ENCODE results near the gene SYTL1. TPM values are rescaled to one million over a fixed set of nuclear protein-coding genes. Genes with fewer than 3 reads are reported as not detected.

SYTL1 gene
- total RNA-seq, 1 donor, result 44.3 TPM

GRCh38 chr1:27306892-27307761 is 34.7 kb upstream of the SYTL1 start:
- Histone ChIP-seq H3K4me3 (ENCODE audit: low read length) (no peak overlapping the region), H3K4me1 (ENCODE audit: insufficient read depth, low read length) (no peaks in the 10 kb centered on the region), H3K9me3 (ENCODE audit: low read depth, low read length) (no peaks in the 10 kb centered on the region), H3K27me3 (ENCODE audit: insufficient read depth, low read length) (no peaks in the 10 kb centered on the region)

DNA sequence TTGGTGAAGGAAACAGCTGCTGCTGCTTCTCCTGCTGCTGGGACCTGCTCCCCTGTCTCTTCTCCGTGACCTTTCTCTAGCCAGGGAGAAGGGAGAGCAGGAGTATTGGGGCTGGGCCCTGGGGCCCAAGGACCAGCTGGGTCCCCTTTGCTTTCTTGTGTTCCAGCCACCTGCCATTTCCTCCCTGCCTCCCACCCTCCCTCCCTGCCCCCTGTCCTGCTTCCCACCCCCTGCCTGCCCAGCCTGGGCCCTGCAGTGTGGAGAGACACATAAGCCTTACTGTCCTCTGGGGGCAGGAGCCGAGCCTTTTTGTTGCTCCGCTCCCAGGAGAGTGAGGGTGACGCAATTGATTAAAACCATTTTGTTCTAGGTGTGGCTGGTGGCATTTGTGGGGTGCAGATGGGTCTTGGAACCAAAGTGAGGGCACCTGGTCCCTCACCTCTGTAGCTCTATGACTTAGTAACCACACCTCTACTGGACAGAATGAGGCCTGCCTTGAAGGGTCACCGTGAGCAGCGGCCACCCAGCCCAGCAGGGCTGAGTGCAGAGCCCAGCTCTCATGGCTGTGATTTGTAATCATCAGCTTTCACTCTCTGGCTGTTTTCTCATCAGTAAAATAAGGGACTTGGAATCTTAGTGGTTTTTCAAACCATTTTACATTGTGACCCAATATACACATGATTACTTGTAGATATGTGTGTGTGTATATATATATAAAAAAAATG is 33.8 kb upstream of the SYTL1 start:
- no peaks in the 10 kb centered on the region for H3K27me3 ChIP-seq (ENCODE audit: insufficient read depth, low read length)
- H3K4me1 ChIP-seq (ENCODE audit: insufficient read depth, low read length), result no peaks in the 10 kb centered on the region
- no peak overlapping the region for H3K4me3 ChIP-seq (ENCODE audit: low read length)
- H3K9me3 ChIP-seq (ENCODE audit: low read depth, low read length), result no peaks in the 10 kb centered on the region

GRCh38 chr1:27314169-27314568 is 27.7 kb upstream of the SYTL1 start:
- Histone ChIP-seq H3K27me3 (ENCODE audit: insufficient read depth, low read length) (no peaks in the 10 kb centered on the region), H3K4me1 (ENCODE audit: insufficient read depth, low read length) (no peaks in the 10 kb centered on the region), H3K4me3 (ENCODE audit: low read length) (no peak overlapping the region), H3K9me3 (ENCODE audit: low read depth, low read length) (no peaks in the 10 kb centered on the region)

GRCh38 chr1:27314737-27315136 is 27.1 kb upstream of the SYTL1 start:
- H3K9me3 ChIP-seq (ENCODE audit: low read depth, low read length), result no peaks in the 10 kb centered on the region
- H3K27me3 ChIP-seq (ENCODE audit: insufficient read depth, low read length), result no peaks in the 10 kb centered on the region
- no peak overlapping the region for H3K4me3 ChIP-seq (ENCODE audit: low read length)
- no peaks in the 10 kb centered on the region for H3K4me1 ChIP-seq (ENCODE audit: insufficient read depth, low read length)

DNA sequence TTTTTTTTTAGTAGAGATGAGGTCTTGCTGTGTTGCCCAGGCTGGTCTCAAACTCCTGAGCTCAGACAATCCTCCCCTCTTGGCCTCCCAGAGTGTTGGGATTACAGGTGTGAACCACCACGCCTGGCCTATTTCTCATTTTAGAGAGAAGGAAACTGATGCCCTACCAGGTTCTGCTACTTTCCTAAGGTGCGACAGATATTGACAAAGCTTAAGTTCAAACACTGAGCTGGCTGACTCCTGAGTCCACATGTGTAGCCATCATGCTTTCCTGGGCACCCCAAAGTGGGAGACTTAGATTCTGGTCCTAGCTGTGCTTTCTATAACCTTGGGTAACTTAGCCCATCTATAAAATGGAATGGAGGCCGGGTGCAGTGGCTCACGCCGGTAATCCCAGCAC is 25.0 kb upstream of the SYTL1 start:
- H3K27me3 ChIP-seq (ENCODE audit: insufficient read depth, low read length), result no peaks in the 10 kb centered on the region
- peaks cover 4% of the 10 kb centered on the region for H3K4me1 ChIP-seq (ENCODE audit: insufficient read depth, low read length)
- no peaks in the 10 kb centered on the region for H3K9me3 ChIP-seq (ENCODE audit: low read depth, low read length)
- H3K4me3 ChIP-seq (ENCODE audit: low read length), result no peak overlapping the region

DNA sequence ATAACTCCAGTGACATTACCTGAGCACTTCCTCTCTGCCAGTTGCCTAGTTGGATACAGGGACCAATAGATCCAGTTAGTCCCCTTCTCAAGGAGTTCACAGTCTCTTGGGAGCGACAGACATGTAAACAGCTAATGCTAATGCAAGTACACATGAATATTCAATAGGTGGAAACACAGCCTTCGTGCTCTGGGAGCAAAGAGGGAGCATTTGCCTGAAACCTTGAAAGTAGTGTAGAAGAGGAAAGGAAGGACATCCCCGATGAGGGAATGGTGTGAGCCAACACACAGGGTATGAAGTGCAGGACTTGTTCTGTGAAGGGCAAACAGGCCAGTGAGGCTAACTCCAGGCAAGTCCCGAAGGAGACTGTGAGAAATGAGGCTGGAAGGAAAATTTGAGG is 23.7 kb upstream of the SYTL1 start:
- H3K4me3 ChIP-seq (ENCODE audit: low read length), result no peak overlapping the region
- H3K9me3 ChIP-seq (ENCODE audit: low read depth, low read length), result no peaks in the 10 kb centered on the region
- no peaks in the 10 kb centered on the region for H3K27me3 ChIP-seq (ENCODE audit: insufficient read depth, low read length)
- H3K4me1 ChIP-seq (ENCODE audit: insufficient read depth, low read length), result peaks cover 11% of the 10 kb centered on the region

- H3K27me3 ChIP-seq (ENCODE audit: insufficient read depth, low read length), result no peaks in the 10 kb centered on the region
- no peaks in the 10 kb centered on the region for H3K9me3 ChIP-seq (ENCODE audit: low read depth, low read length)
- no peak overlapping the region for H3K4me3 ChIP-seq (ENCODE audit: low read length)
- peaks cover 16% of the 10 kb centered on the region for H3K4me1 ChIP-seq (ENCODE audit: insufficient read depth, low read length)
Observed at GRCh38 chr1:27318596-27318995, 23.2 kb upstream of the SYTL1 start.

- H3K27me3 ChIP-seq (ENCODE audit: insufficient read depth, low read length), result no peaks in the 10 kb centered on the region
- peaks cover 32% of the 10 kb centered on the region for H3K4me1 ChIP-seq (ENCODE audit: insufficient read depth, low read length)
- peak within 1 kb of the TSS; percentile 97 for H3K4me3 ChIP-seq (ENCODE audit: low read length)
- H3K9me3 ChIP-seq (ENCODE audit: low read depth, low read length), result no peaks in the 10 kb centered on the region
Observed at GRCh38 chr1:27321813-27322568, 19.8 kb upstream of the SYTL1 start, which contains the start of gene TMEM222. Gene TMEM222 (plus strand): TSS chr1:27322163. CDS start chr1:27322198, 35 bp downstream.

DNA sequence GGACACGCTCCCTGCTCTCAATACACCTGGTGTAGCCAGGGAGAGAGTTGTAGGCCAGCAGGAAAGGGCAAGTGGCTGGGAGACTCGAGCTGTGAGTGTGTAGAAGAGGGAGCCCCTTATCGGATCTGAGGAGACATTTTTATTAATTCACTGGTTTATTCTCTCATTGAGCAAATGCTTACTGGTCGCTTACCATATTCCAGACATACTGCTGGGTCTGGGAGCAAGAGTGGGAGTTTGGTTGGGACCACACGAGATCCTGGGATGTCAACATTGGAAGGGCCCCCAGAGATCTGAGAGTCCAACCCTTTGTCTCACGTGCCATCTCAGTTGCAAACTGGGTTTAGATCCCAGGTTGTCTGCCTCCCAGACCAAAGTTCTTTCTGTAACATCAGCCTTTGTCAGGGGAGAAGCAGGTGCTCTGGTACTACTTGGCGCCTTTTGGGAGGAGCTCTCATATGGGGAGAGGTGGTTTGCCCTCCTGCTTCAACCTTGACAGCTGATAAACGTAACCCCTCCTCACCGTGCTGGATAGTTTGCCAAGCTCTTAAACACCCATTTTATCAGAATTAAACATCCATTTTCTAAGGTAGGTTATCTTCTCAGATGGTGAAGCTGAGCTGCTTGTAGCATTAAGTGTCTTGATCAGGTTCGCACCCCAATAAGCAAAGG is 19.1 kb upstream of the SYTL1 start:
- Histone ChIP-seq H3K27me3 (ENCODE audit: insufficient read depth, low read length) (no peaks in the 10 kb centered on the region), H3K4me1 (ENCODE audit: insufficient read depth, low read length) (peaks cover 32% of the 10 kb centered on the region), H3K4me3 (ENCODE audit: low read length) (peak overlapping the region; percentile 97), H3K9me3 (ENCODE audit: low read depth, low read length) (no peaks in the 10 kb centered on the region)

GRCh38 chr1:27325286-27325685 is 16.5 kb upstream of the SYTL1 start:
- Histone ChIP-seq H3K4me1 (ENCODE audit: insufficient read depth, low read length) (peaks cover 32% of the 10 kb centered on the region), H3K9me3 (ENCODE audit: low read depth, low read length) (no peaks in the 10 kb centered on the region), H3K4me3 (ENCODE audit: low read length) (no peak overlapping the region), H3K27me3 (ENCODE audit: insufficient read depth, low read length) (no peaks in the 10 kb centered on the region)

- H3K4me3 ChIP-seq (ENCODE audit: low read length), result no peak overlapping the region
- peaks cover 34% of the 10 kb centered on the region for H3K4me1 ChIP-seq (ENCODE audit: insufficient read depth, low read length)
Observed at GRCh38 chr1:27327964-27328363, 13.9 kb upstream of the SYTL1 start.

DNA sequence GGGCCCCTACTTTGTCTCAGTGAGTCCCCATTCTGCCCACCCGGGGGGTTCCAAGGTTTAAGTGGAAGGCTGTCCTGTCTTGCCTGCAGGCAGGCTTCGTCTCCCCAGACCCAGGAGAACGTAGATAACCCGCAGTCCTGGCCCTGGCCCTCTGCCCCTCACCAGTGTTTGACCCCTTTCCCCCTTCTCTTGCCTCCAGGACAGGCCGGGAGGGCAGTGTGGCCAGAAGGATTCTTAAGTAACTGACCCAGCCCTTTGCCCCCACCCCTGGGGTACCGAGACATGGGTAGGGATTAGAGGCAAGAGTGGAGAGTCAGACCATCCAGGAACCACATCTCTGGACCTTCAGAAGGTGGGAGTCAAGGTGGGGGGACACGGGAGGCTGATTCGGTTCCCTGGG is 11.0 kb upstream of the SYTL1 start:
- Histone ChIP-seq H3K27me3 (ENCODE audit: insufficient read depth, low read length) (no peaks in the 10 kb centered on the region), H3K4me1 (ENCODE audit: insufficient read depth, low read length) (peaks cover 23% of the 10 kb centered on the region), H3K4me3 (ENCODE audit: low read length) (no peak overlapping the region), H3K9me3 (ENCODE audit: low read depth, low read length) (no peaks in the 10 kb centered on the region)

More at GRCh38 chr1:27327964-27328363, 13.9 kb upstream of the SYTL1 start:
- H3K9me3 ChIP-seq (ENCODE audit: low read depth, low read length), result no peaks in the 10 kb centered on the region
- H3K27me3 ChIP-seq (ENCODE audit: insufficient read depth, low read length), result no peaks in the 10 kb centered on the region

DNA sequence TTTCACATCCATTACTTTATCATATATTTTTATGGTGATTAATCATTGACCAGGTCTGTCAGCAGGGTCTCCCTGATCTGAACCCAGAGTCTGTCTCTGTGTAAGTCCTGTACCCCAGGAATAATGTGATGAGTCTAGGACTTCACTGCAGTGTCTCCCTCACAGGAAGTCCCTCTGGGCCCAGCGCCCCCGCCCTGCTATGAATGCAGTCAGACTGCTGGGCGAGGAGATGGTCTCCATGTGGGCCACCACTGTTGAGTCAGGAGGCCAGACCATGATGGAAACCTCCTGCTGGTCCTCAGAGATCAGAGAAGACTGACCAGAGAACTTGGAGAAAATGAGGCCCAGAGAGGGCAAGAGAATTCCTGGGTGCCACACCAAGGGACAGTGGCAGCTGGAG is 10.4 kb upstream of the SYTL1 start:
- Histone ChIP-seq H3K4me3 (ENCODE audit: low read length) (no peak overlapping the region), H3K27me3 (ENCODE audit: insufficient read depth, low read length) (no peaks in the 10 kb centered on the region), H3K4me1 (ENCODE audit: insufficient read depth, low read length) (peaks cover 18% of the 10 kb centered on the region), H3K9me3 (ENCODE audit: low read depth, low read length) (no peaks in the 10 kb centered on the region)

DNA sequence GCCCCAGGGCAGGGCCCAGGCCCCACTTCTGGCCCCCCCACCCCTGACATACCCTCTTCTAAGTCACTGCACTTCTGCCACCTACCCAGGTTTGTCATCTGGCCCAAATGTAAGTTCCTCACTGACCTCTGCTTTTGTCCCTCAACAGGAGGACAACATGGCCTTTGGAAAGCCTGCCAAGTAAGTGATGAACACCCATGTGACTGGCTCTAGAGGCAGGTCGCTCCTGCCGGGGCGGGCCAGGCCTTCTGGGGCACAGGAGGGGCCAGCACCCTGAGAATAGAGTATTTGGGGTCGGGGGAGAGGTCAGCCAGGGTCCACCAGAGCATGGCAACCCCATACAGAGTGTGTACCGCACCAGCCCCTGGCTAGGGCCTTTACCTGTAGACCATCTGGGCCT is 9.9 kb upstream of the SYTL1 start:
- Histone ChIP-seq H3K9me3 (ENCODE audit: low read depth, low read length) (no peaks in the 10 kb centered on the region), H3K4me3 (ENCODE audit: low read length) (no peak overlapping the region), H3K4me1 (ENCODE audit: insufficient read depth, low read length) (peaks cover 13% of the 10 kb centered on the region), H3K27me3 (ENCODE audit: insufficient read depth, low read length) (no peaks in the 10 kb centered on the region)

Data from mononuclear cell (primary cell).